Measurements from ENCODE around the gene RELN.

DNA sequence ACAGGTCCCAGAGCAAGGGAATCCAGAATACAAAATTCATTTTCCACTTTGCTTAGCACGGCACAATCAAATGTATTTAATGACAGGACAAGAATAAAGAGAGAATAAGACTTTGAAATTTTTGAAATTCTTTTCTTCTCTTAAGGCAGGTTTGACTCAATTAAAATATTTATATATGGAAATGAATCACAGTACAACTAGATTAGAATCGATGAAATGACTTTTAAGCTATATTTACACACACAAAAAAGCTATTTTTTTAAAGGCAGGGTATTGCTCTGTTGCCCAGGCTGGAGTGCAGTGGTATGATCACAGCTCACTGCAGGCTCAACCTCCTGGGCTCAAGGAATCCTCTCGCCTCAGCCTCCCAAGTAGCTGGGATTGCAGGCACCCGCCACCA lies 278.0 kb downstream of the RELN start:
- no peak for TF ChIP-seq SIN3A (IDR thresholded peaks at IDR 0.05; ENCODE audit: borderline replicate concordance, insufficient read depth, low read length)
- TF ChIP-seq TAF1 (IDR thresholded peaks at IDR 0.05; ENCODE audit: borderline replicate concordance, insufficient read depth, low read length): no peak

Measured in PFSK-1 (cell line).